GM19455 (cell line): Measurements from ENCODE around the gene HLA-DQA1.
"Not testable (repeated sequence)": the region's sequence is repeated elsewhere in the genome, so short reads cannot be mapped to it uniquely, and the experiment has no call there.

Experiments used
- ATAC-seq: cut with Tn5 transposase; IDR thresholded peaks from one replicate; pipeline ENCODE4 v1.9.1; 2021; ENCODE audit not compliant: unreplicated experiment

HLA-DQA1 gene

DNA sequence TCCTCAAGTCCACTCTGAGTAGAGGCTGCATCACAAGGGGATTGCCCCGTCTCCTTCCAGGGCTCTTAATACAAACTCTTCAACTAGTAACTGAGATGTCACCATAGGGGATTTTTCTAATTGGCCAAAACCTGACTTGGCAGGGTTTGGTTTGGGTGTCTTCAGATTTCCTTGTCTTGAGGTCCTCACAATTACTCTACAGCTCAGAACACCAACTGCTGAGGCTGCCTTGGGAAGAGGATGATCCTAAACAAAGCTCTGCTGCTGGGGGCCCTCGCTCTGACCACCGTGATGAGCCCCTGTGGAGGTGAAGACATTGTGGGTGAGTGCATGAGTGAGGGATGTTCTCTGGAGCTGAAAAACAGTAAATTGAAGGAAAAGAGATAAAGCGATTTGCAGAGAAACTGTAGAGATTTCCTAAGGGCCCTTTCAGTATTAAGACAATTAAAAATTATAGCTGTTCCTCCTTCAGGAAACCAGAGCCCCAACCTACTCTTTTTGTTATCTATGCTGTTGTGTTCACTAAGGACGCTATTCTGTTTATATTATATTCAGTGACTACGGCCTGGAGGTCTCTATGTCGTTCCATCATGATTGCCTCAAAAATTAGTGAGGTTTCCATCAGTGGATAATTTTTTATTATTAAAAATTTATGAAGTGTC is at the start of gene HLA-DQA1:
HLA-DQA1 (plus strand) TSS at position 188 of the 662 bp plus-strand sequence; CDS start at position 241, 53 bp downstream.
- ATAC-seq: peak; percentile 83

DNA sequence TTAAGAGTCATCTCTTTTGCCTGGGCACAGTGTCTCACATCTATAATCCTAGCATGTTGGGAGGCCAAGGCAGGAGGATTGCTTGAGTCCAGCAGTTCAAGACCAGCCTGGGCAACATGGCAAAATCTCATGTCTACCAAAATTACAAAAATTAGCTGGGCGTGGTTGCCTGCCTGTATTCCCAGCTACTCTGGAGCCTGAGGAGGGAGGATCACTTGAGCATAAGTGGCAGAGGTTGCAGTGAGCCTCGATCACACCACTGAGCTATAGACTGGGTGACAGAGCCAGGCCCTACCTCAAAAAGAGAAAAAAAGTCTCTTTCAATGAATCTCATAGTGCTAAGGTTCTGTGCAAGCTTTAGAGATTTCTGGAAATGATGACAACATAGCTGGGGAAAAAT is 49.0 kb upstream of the HLA-DQA1 start:
- no peak for ATAC-seq

DNA sequence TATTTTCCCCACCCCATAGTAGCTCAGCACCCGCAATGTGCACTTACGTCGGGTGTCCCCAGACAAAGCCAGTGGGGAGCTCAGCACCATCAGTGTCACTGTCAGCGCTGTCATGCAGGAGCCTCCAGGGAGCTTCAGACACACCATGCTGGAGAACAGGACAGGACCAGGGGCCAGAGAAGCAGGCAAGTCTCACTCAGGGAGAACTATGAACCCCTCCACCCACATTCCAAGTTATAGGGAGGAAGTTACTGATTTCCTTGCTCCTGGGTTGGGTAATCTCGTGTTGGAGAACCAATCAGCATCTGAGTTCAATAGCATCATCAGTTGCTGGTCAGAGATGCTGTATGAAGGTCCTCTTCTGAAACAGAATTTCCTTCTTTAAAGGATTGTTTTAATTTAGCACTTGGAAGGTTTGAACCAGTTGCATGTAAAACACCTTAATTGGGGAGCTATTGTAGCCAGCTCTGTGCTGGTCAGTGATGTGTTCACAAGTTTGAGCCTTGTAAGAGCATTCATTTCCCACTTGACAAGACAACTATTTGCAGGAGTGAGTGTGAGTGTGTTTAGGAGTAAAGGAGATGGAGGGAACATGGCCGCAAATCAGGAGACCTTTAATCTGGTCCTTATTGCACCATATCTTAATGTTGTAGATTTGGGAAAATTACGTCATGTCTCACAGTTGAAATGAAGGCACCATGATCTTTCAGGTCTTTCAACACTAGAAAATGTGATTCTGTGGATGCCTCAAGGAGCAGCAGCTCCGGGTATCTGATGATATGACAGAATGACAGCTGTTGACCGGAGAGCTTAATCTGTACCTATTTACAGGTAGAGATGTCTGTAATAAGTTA is 47.4 kb upstream of the HLA-DQA1 start, which contains the start of gene HLA-DRB1:
HLA-DRB1 (minus strand) TSS at position 253 of the 854 bp plus-strand sequence; CDS start at position 147, 106 bp downstream.
- peak; percentile 89 for ATAC-seq

DNA sequence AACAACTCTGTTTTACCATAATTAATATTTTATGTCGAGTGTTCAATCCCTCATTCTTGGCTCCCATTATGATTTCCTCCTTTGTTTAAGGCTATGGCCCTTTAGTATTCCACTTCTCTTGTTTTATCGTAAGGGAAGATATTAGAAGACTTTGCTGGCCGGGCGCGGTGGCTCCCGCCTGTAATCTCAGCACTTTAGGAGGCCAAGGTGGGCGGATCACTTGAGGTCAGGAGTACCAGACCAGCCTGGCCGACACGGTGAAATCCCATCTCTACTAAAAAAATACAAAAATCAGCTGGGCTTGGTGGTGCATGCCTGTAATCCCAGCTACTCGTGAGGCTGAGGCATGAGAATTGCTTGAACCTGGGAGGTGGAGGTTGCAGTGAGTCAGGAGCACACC is 46.5 kb upstream of the HLA-DQA1 start:
- not testable (repeated sequence) for ATAC-seq

DNA sequence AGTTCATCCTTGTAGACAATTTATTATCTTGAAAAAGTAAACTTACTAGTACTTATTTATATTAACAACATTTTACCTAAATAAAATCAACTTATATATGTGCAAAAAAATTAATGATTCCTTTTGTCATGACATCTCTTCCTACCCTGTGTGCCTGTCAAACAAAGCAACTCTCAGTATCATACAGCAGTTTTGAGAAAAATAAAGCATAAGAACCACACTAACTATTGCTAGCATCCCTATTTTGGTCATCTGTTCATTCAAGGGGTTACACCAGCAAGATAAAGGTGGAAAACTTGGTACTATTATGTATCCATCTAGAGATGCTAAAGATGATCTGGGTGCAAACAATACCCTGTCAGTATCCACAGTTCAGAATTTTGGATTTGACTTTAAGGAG is 40.2 kb upstream of the HLA-DQA1 start:
- no peak for ATAC-seq

DNA sequence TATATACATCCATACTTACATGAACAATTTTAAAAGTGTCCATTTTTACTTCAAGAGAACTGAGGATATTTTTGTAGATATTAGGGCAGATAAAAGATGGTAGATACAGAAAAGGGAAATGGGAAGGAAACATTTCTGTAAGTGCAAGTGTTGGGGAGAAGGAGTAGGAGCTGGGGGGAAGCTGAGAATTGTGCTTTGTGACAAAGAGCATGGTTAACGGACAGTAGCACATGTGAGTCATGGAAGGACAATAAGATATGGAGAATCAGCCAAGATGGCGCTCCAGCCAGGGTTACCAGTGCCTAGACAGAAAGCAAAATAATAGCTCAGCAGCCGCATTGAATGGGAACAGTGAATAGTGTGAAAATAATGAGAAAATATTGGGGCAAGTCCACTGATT is 34.8 kb upstream of the HLA-DQA1 start:
- ATAC-seq: no peak

DNA sequence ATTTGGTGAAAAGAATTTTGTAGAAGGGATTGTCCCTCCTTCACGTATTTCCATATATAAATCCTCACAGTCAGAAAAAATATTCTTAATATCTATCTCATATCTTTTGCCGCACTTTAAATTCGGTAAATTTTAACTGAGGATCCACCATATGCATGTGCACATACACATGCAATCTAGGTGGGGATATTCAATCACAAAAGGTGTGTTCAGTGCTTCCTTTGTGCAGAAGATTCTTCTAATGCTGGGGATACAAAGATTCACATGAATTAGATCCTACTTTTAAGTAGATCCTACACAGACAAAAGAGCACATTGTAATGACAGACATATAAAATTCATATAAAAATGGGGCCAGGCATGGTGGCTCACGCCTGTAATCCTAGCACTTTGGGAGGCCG is 34.0 kb upstream of the HLA-DQA1 start:
- ATAC-seq: no peak

DNA sequence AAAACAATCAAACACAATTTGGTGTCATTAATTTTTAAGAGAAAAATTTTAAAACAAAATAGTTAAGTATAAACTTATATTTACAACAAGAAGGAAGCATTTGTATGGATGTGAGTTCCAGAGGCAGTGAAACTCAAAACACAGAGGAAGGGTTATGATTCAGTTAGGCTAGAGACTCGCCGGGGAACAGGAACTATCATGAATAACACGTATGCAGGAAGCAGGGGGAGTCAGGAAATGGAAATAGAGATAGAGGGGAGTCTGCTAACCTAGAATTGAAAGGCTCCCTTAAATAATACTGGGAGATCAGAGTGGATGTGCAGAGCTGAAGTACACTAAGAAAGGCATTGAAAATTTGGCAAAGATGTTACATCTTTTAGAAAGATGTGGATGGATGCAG is 33.3 kb upstream of the HLA-DQA1 start:
- no peak for ATAC-seq

DNA sequence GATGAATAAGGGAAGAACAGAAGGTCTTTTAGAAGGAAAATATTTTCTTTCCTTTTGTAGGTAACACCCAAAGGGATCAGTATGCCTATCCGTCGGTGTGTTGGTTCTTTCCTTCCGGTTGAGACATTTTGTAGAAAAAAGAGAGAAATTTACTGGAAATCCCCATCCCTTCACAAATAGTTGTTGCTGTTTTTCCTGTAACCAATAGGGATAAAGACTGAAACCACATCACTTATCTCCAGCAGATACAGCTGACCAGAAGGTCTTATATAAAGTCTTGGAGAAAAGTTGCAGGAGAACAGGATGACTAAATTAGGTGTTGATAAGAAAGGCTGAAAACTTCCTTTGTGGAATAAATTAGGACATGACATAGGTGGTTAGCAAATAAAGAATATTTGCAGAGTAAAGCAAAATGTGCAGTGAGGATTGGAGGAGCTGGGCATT is 32.8 kb upstream of the HLA-DQA1 start:
- ATAC-seq: no peak

DNA sequence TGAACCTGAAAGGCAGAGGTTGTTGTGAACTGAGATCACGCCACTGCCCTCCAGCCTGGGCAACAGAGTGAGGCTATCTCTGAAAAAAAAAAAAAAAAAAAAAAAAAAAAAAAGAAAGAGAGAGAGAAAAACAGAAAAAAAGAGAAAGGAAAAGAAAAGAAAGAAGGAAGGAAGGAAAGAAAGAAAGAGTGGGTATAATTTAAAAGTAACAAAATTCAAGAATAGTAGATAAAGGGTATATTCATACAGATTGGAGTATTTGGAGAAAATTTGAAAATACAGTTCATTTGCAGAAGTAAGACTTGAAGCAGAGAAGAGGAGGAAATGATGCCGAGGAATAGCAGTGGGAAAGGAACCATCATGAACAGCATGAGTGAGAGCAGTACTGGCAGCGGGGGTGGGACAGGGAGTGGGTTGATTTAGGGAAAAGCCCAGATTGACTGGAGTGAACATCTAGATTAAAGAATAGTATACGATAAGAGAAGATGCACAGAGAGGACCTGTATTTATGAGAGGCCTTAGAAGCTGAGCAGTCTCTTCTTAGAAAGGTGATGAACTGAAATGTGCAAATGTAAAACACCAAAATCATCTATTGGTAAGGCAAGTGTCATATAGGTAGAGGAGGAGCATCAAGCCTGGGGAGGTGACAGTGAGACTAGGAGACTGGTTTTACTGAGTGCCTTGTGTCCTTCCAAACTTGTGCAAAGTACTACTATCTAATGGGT is 29.8 kb upstream of the HLA-DQA1 start:
- ATAC-seq: no peak

DNA sequence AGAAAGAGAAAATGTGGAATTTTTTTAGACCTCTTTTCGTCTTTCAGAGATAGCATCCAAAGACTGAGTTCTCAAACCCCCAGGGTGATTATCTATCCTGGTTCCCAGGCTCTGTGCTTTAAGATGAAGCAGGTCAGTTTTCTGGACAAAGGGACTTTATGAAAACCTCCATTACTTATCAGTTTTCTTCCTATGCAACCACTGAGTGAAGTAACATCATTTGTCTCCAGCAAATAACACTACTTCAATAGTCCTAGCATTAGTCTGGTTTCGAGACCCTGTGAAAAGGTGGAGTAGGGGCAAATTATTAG is 29.3 kb upstream of the HLA-DQA1 start:
- no peak for ATAC-seq

DNA sequence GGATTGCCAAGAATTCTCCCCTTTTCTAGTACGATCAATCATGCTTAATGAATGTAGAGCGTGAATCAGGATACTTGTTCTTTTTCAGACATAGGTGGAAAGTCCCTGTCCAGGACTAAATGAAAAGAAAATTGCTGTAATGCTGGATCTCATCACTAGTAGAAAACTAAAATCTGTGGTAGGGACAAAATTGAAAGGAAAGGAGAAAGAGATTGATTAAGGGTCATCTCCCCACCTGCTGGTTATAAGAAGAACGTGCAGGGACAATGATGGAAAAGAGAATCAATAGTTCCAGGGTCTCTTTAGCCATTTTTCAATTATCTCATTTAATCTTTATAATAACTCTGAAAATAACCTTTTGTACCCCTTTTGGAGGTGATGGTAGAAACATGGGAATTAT is 28.8 kb upstream of the HLA-DQA1 start:
- no peak for ATAC-seq

DNA sequence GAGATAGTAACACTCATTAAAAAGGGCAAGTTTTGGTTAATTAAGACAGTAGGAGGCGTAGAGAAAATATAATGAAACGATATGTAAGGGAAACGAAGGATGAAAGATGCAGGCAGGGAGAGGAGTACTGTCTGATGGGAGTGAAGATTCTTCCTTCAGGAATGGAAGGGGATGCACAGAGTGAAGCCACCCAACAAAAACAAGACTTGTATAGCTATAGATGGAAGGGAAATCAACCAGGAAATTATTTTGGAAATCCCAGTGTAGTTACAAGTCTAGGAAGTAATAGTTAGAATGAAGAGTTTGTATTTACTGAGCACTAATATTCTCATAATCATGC is 27.8 kb upstream of the HLA-DQA1 start:
- no peak for ATAC-seq

DNA sequence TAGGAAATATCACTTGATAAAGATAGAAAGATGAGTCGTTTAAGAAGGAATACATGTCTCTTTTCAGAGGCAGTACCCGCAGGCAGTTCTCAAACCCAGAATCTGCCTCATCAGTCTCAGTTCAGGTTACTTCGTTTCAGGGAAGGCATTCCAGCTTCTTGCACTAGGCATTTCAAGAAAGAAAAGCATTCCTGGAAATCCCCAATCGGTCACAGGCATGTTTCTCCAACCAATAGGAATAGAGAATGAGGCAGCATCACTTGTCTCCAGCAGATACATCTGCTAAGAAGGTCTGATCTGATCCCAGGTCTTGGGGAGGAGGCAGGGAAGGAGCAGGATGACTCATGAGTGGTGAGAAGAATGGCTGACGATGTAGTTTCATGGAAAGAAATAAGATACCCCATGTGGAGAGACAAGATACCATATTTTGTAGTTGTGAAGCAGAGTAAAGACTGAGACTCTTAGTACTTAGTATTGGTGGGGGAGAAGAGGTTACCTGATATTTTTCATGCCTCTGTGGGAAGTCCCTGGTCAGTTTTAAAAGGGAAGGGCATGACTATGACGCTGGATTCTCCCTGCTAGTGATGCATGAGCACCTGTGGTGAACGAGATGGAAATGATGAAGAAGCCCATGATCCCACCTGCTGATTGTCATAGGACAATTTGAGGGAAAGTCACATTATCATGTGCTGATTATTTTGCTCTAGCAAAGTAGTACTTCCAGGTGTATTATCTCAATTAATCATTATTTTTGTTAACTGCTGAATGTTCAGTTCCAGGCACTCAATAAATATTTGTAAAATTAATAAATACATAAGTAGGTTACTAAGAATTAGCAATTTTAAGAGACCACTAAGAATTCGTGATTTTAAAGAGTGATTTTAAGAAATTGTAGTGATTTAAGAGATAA is 27.2 kb upstream of the HLA-DQA1 start:
- peak; percentile 96 for ATAC-seq

DNA sequence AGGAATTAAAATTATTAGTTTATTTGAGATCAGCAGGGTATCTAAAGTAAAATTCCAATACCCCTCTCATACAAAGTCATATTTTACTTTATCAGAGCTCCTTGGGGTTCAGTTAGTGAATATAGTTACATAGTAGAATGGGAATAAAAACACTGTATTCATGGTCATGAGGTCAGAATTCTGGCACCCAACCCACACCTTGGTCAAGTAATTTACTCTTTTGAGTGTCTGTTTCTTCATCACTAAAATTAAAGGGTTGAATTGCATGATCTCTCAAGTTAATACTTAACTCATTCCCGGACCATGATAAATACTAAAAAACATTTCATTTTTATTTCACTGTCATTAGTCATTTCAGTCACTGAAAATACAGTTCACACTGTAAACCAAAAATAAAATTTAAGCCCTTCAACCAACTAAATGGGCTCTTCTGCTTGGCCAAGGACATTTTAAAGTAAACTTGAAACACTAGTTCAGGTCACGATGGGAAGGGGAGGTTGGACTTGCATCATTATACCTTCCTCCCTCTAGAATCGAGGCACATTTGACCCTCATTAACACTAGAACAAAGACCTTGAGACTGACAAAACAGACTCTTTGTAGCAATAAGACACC is 26.4 kb upstream of the HLA-DQA1 start:
- no peak for ATAC-seq

DNA sequence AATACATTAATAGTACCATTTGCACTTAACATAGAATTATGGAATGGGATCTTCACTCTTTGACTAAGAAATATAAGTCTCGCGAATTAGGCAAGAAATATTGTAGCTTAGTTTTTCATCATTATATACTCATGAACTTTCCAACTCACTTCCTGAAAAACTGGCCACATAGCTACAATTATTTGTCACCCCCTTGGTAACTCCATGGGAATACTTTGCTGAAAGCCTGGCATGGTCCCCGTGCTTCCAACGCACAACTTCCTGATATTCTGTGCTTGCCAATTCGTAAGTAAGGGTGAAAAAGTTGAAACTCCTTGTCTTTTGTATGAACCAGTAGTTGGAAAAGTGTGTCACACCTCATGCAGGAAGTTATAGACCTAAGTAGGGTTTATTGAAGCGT is 23.7 kb upstream of the HLA-DQA1 start:
- ATAC-seq: no peak

DNA sequence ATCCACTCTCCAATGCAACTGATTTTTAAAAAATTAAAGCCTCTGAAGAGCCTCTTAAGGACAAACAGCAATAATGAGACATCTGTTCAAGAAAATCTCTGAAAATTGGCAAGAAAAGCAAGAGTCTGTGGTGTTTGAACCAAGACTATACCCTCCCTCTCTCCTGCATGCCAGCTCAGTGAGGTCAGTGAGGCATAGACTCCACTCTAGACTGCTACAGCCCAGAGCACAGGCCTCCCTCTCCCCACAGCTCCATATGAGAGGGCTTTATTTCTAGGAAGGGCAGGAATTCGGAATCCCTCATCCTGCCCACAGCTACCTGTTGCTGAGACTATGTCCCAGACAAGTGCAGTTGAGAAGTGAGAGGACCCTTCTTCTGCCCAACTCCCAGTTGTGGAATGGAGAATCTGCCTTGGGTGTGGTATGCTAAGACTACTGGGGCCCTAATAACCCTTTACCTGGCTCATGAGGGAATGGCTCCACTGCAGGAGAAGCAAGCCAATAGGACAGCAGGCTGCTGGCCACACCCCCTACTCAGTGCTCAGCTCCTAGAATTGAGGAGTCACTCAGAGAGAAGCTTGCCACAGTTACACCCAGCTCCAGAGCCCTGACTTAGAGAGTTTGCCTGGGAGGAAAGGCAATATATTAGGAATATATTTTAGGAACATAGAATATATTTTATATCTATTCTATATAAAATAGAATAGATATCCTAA is 22.7 kb upstream of the HLA-DQA1 start:
- no peak for ATAC-seq

DNA sequence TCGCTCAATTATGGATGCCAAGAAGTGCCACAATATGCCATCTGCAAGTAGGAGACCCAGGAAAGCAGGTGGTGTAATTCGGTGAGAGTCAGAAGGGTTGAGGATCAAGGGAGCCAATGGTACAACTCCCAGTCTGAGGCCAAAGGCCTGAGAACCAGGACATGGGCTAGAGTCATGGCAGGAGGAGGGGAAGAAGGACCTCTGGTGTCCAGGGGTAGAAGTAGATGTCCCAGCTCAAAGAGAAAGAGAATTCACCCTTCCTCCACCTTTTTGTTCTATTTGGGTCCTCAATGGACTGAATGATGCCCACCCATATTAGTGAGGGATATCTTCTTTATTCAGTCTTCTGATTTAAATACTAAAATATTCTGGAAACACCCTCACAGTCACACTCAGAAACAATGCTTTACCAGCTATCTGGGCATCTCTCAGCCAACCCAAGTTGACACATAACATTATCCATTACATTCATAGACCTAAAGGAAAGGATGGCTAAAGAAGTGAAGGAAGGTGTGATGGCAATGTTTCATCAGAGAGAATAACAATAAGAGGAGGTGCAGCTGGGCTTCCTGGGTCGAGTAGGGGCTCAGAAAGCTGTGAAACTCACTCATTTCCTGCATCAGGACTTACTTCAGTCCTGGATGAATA is 21.2 kb upstream of the HLA-DQA1 start:
- no peak for ATAC-seq

DNA sequence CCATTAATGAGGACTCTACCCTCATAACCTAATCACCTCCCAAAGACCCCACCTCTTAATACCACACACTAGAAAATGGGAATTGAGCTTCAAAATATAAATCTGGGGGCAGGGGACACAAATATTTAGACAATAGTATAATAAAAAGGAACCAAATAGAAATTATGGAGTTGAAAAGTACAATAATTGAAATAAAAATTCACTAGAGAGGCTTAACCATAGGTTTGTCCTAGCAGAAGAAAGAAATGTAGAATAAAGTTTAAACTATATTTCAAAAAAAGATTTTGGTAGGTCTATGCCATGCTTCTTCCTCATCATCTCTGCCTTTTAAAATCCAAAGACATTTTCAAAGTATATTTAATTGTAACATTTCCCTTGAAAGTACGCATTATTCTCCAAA is 19.5 kb upstream of the HLA-DQA1 start:
- ATAC-seq: no peak
